ENCODE measurements around the gene RAB3IL1. TPM values are rescaled to one million over a fixed set of nuclear protein-coding genes. Genes with fewer than 3 reads are reported as not detected.
A peak's percentile ranks its signal among the peaks of the same experiment; 100 is the strongest.

Gene RAB3IL1
- total RNA-seq, 1 donor, result 15.9 TPM

- no peak for TF ChIP-seq CTCF (IDR thresholded peaks at IDR 0.05; ENCODE audit: extremely low read depth, low read depth, low read length)
- H3K4me2 ChIP-seq (ENCODE audit: insufficient read depth, low read length), result no peak overlapping the region
- peak; percentile 70 for DNase-seq (ENCODE audit: insufficient read length, low spot score, missing footprints)
- no peaks in the 10 kb centered on the region for H3K4me1 ChIP-seq (ENCODE audit: insufficient read depth, low read length)
- H2AFZ ChIP-seq (ENCODE audit: low read length), result no peak overlapping the region
- no peaks in the 10 kb centered on the region for H3K9me3 ChIP-seq (ENCODE audit: low read depth, low read length)
- H4K20me1 ChIP-seq (ENCODE audit: insufficient read depth, low read length), result no peaks in the 10 kb centered on the region
- no peak overlapping the region for H3K4me3 ChIP-seq (ENCODE audit: insufficient read depth, low read length)
- no peaks in the 10 kb centered on the region for H3K27me3 ChIP-seq (ENCODE audit: insufficient read depth, low read length)
- H3K27ac ChIP-seq (ENCODE audit: low read depth, low read length), result no peak overlapping the region
- peaks cover 3% of the 10 kb centered on the region for H3K36me3 ChIP-seq (ENCODE audit: insufficient read depth, low read length)
- H3K79me2 ChIP-seq (ENCODE audit: insufficient read depth, low read length), result no peaks in the 10 kb centered on the region
These were observed 54.4 kb downstream of the RAB3IL1 start for GRCh38 chr11:61862714-61863547.

GRCh38 chr11:61861634-61862033 is 55.7 kb downstream of the RAB3IL1 start:
- Histone ChIP-seq H3K4me1 (ENCODE audit: insufficient read depth, low read length) (no peaks in the 10 kb centered on the region), H3K4me3 (ENCODE audit: insufficient read depth, low read length) (no peak overlapping the region), H3K27ac (ENCODE audit: low read depth, low read length) (no peak overlapping the region), H3K36me3 (ENCODE audit: insufficient read depth, low read length) (peaks cover 8% of the 10 kb centered on the region), H3K9me3 (ENCODE audit: low read depth, low read length) (no peaks in the 10 kb centered on the region), H3K27me3 (ENCODE audit: insufficient read depth, low read length) (no peaks in the 10 kb centered on the region), H2AFZ (ENCODE audit: low read length) (no peak overlapping the region), H3K79me2 (ENCODE audit: insufficient read depth, low read length) (no peaks in the 10 kb centered on the region), H3K4me2 (ENCODE audit: insufficient read depth, low read length) (no peak overlapping the region), H4K20me1 (ENCODE audit: insufficient read depth, low read length) (no peaks in the 10 kb centered on the region)
- DNase-seq (ENCODE audit: insufficient read length, low spot score, missing footprints), result peak; percentile 30
- TF ChIP-seq CTCF (IDR thresholded peaks at IDR 0.05; ENCODE audit: extremely low read depth, low read depth, low read length), result no peak

GRCh38 chr11:61860054-61860903 is 57.1 kb downstream of the RAB3IL1 start:
- TF ChIP-seq CTCF (IDR thresholded peaks at IDR 0.05; ENCODE audit: extremely low read depth, low read depth, low read length), result no peak
- H3K79me2 ChIP-seq (ENCODE audit: insufficient read depth, low read length), result no peaks in the 10 kb centered on the region
- no peak overlapping the region for H2AFZ ChIP-seq (ENCODE audit: low read length)
- peak; percentile 77 for DNase-seq (ENCODE audit: insufficient read length, low spot score, missing footprints)
- no peaks in the 10 kb centered on the region for H4K20me1 ChIP-seq (ENCODE audit: insufficient read depth, low read length)
- H3K4me3 ChIP-seq (ENCODE audit: insufficient read depth, low read length), result no peak overlapping the region
- H3K36me3 ChIP-seq (ENCODE audit: insufficient read depth, low read length), result peaks cover 8% of the 10 kb centered on the region
- no peaks in the 10 kb centered on the region for H3K27me3 ChIP-seq (ENCODE audit: insufficient read depth, low read length)
- no peak overlapping the region for H3K4me2 ChIP-seq (ENCODE audit: insufficient read depth, low read length)
- no peaks in the 10 kb centered on the region for H3K4me1 ChIP-seq (ENCODE audit: insufficient read depth, low read length)
- no peaks in the 10 kb centered on the region for H3K9me3 ChIP-seq (ENCODE audit: low read depth, low read length)
- H3K27ac ChIP-seq (ENCODE audit: low read depth, low read length), result no peak overlapping the region
